GM12875 (cell line): Measurements from ENCODE around the gene GPS1.
"Not testable (repeated sequence)": the region's sequence is repeated elsewhere in the genome, so short reads cannot be mapped to it uniquely, and the experiment has no call there.

ENCODE experiments used
- H3K4me3 ChIP-seq: one replicate; pipeline ENCODE4 v1.5.1; 2011; ENCODE audit warnings: low read depth, low read length, control low read depth
- CTCF ChIP-seq: IDR thresholded peaks from 2 replicates; pipeline ENCODE4 v1.5.1; 2011; ENCODE audit warnings: low read depth, mild to moderate bottlenecking, control low read depth, inconsistent platforms, low read length, moderate library complexity, borderline replicate concordance; ENCODE audit not compliant: insufficient read depth

GPS1 gene

GRCh38 chr17:82035488-82035887, 16.2 kb upstream of the GPS1 start:
- no peak for TF ChIP-seq CTCF

GRCh38 chr17:82035956-82036633, 15.6 kb upstream of the GPS1 start:
- peak overlapping the region; percentile 72 for H3K4me3 ChIP-seq
- TF ChIP-seq CTCF = no peak

More at GRCh38 chr17:82035488-82035887, 16.2 kb upstream of the GPS1 start:
- H3K4me3 ChIP-seq = no peak overlapping the region

- H3K4me3 ChIP-seq = peak overlapping the region; percentile 72
- TF ChIP-seq CTCF = no peak
Observed at GRCh38 chr17:82036634-82037091, 15.0 kb upstream of the GPS1 start.

- H3K4me3 ChIP-seq = peak within 1 kb of the TSS; percentile 72
- TF ChIP-seq CTCF = peak; percentile 98
Observed at GRCh38 chr17:82037092-82037888, 14.4 kb upstream of the GPS1 start, which contains the start of gene DCXR. TSS of gene DCXR (minus strand) at chr17:82037697. CDS start at chr17:82037682, 15 bp downstream.

GRCh38 chr17:82037889-82038195, 13.9 kb upstream of the GPS1 start:
- no peak for TF ChIP-seq CTCF
- H3K4me3 ChIP-seq = no peak overlapping the region

GRCh38 chr17:82038796-82039409, 12.8 kb upstream of the GPS1 start:
- not testable (repeated sequence) for H3K4me3 ChIP-seq

- no peak overlapping the region for H3K4me3 ChIP-seq
- no peak for TF ChIP-seq CTCF
Observed at GRCh38 chr17:82039695-82040299, 11.9 kb upstream of the GPS1 start.
